WTC11 (cell line): ENCODE results near the gene ZNF507.

Experiments used
- CBFB ChIP-seq: sonication (generic); formaldehyde crosslinking; IDR thresholded peaks from 2 replicates; pipeline ENCODE4 v1.8.1; 2022; ENCODE audit warnings: mild to moderate bottlenecking, low read depth, missing genetic modification reagents
- CREB1 ChIP-seq: sonication (generic); formaldehyde crosslinking; IDR thresholded peaks from 2 replicates; pipeline ENCODE4 v1.8.0; 2023; ENCODE audit warnings: mild to moderate bottlenecking, missing genetic modification reagents
- ESRRA ChIP-seq: sonication (generic); formaldehyde crosslinking; IDR thresholded peaks from 2 replicates; pipeline ENCODE4 v1.8.1; 2022; ENCODE audit warnings: mild to moderate bottlenecking, missing genetic modification reagents, borderline replicate concordance
- FOXK1 ChIP-seq: sonication (generic); formaldehyde crosslinking; IDR thresholded peaks from 2 replicates; pipeline ENCODE4 v1.8.0; 2022; ENCODE audit warnings: mild to moderate bottlenecking, moderate library complexity, missing genetic modification reagents
- TEAD4 ChIP-seq: sonication (generic); formaldehyde crosslinking; IDR thresholded peaks from 2 replicates; pipeline ENCODE4 v1.8.0; 2022; ENCODE audit warnings: mild to moderate bottlenecking, missing genetic modification reagents
- TF ChIP-seq, protein P1 (sequence below): sonication (generic); formaldehyde crosslinking; IDR thresholded peaks from 2 replicates; pipeline ENCODE4 v1.8.1; 2023; ENCODE audit warnings: mild to moderate bottlenecking, missing genetic modification reagents, moderate library complexity

GRCh38 chr19:32339988-32340874 is 5.2 kb upstream of the ZNF507 start:
- TF ChIP-seq CBFB (CRISPR knock-in tag) (no peak), CREB1 (CRISPR knock-in tag) (no peak), FOXK1 (CRISPR knock-in tag) (no peak), ESRRA (no peak), TEAD4 (CRISPR knock-in tag) (no peak)
- TF ChIP-seq, protein P1, sequence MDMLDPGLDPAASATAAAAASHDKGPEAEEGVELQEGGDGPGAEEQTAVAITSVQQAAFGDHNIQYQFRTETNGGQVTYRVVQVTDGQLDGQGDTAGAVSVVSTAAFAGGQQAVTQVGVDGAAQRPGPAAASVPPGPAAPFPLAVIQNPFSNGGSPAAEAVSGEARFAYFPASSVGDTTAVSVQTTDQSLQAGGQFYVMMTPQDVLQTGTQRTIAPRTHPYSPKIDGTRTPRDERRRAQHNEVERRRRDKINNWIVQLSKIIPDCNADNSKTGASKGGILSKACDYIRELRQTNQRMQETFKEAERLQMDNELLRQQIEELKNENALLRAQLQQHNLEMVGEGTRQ (CRISPR knock-in tag) = no peak
